Islet precursor cell (in vitro differentiated cells): ENCODE measurements around the gene ZP3.
A peak's percentile ranks its signal among the peaks of the same experiment; 100 is the strongest.
"Not testable (repeated sequence)": the region's sequence is repeated elsewhere in the genome, so short reads cannot be mapped to it uniquely, and the experiment has no call there.

ENCODE experiments used
- DNase-seq: peaks from one replicate; pipeline ENCODE4 v3.0.0-alpha.2; 2018

Gene ZP3

DNA sequence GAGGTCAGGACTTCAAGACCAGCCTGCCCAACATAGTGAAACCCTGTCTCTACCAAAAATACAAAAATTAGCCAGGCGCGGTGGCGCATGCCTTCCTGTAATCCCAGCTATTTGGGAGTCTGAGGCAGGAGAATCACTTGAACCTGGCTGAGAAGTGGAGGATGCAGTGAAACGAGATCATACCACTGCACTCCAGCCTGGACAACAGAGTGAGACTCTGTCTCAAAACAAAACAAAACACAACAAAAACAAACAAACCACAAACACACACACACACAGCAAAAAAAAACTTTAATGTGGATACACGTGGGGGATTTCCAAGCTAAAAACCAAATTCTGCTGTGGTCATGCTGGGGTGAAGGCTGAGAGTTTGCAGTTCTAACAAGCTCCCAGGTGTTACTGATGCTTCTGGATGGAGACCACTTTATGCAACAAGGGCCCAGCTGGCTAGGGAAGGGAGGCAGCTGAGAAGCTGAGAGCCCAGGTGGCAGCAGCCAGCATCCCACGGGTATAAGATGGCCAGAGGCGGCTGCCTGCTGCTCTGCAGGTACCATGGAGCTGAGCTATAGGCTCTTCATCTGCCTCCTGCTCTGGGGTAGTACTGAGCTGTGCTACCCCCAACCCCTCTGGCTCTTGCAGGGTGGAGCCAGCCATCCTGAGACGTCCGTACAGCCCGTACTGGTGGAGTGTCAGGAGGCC, at the start of gene ZP3:
Gene ZP3 (plus strand): TSS at position 538 of the 699 bp plus-strand sequence. CDS start 15 bp downstream, at position 553.
- no peak for DNase-seq

DNA sequence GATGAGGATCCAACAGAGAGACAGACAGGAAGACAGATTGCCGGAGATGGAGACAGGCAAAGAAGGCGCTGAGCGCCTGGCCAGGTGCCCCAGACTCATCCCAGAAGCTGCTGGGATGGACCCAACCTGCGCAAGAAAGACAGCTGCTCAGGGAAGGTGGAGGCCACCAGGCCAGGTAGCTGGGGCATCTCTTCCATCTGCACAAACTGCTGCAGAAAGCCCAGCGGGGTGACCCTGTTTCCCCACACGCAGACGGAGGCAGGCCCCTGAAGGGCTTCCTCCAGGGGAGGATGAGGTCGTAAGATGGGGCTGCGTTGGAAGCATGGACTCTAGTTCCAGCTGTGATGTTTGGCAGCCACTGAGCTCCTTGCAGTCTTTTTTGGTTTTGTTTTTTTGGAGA, 49.5 kb upstream of the ZP3 start:
- DNase-seq: no peak

DNA sequence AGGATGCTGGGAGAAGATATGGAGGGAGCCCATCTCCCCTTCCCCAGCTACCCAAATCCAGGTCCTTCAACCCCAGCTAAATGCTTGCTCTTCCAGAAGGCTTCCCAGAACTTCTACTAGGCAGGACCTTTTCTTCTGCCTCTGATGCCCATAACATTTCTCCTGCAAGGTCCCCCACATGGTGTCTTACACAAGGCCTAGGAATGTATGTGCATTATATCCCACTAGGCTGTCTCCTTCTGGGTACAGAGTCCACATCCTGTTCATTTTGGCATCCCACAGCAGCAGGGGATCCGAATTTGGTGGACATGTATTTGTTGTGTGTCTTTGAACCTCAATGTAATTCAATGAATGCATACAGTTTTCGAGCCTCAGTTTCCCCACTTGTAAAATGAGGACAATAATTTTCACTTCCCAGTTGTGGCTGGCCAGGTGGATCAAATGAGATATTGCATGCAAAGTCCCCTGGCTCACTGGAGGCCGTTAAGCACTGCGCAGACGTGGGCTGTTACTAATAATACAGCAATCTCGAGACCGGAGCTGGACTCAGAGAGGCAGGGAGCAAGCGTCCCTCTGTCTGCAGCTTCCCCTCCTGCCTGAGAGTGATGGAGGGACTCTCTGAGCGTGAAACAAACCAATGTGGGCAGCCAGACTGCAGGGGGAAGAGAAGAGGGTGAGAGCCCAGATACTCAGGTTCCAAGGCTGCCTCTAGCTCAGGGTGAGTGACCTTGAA, 47.4 kb upstream of the ZP3 start:
- DNase-seq: no peak

DNA sequence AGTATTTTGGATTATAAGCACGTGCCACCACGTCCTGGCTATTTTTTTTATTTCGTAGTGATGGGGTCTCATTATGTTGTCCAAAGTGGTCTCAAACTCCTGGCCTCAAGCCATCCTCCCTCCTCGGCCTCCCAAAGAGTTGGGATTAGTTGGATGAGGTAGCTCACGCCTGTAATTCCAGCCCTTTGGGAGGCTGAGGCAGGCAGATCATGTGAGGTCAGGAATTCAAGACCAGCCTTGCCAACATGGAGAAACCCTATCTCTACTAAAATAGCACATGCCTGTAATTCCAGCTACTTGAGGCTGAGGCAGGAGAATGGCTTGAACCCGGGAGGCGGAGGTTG, 44.2 kb upstream of the ZP3 start:
- no peak for DNase-seq

DNA sequence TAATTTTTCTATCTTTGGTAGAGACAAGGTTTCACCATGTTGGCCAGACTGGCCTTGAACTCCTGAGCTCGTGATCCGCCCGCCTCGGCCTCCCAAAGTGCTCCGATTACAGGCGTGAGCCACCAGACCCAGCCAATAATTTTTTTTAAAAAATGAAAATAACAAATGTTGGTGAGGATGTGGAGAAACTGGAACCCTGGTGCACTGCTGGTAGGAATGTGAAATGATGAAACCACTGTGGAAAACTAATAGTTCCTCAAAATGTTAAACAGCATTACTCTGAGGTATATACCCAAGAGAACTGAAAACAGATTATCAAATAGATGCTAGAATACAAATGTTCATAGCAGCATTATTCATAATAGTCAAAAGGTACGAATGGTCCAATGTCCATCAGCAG, 42.9 kb upstream of the ZP3 start:
- no peak for DNase-seq

DNA sequence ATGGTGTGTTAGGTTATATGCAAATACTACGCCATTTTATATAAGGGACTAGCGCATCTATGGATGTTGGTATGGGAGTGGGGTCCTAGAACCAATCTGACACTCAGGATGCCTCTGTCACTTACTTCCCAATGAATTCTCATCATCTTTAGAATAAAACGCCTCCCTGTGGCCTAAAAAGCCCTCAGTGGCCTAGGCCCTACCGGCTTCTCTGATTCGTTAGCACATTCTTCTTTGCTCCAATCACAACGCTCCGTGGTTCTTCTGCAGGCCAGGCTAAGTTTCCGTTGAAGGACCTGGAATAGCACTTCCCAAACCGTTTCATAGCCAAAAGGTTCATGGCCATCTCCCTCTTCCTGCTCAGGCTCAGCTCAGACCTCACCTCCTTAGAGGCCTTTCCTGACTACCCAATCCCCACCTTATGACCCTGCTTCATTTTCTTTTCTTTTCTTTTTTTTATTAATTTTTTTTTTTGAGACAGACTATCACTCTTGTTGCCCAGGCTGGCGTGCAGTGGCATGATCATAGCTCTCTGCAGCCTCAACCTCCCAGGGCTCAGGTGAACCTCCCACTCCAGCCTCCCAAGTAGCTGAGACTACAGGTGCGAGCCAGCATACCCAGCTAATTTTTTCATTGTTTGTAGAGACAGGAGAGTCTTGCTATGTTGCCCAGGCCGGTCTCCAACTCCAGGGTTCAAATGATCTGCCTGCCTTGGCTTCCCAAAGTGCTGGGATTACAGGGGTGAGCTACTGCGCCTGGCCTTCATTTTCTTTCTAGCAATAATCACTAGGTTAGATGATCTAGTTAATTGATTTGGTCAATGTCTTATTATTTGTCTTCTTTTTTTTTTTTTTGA, 41.4 kb upstream of the ZP3 start:
- DNase-seq: peak; percentile 80

DNA sequence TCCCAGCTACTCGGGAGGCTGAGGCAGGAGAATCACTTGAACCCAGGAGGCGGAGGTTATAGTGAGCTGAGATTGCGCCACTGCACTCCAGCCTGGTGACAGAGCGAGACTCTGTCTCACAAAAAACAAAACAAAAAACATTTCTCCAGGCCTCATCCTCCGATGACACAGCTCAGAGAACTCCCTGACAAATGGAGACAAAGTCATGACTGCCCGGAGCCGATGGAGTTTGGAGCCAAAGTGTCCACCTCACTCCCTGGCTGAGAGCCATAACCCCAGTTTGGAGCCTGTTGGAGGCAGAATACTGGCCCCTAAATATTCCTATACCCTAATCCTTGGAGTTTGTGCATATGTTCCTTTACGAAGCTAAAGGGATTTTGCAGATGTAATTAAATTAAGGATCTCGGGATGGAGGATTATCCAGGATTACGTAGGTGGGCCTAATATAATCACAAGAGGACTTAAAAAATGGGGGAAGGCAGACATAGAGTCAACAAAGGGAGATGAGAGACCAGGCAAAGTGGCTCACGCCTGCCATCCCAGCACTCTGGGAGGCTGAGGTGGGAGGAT, 38.0 kb upstream of the ZP3 start:
- no peak for DNase-seq

DNA sequence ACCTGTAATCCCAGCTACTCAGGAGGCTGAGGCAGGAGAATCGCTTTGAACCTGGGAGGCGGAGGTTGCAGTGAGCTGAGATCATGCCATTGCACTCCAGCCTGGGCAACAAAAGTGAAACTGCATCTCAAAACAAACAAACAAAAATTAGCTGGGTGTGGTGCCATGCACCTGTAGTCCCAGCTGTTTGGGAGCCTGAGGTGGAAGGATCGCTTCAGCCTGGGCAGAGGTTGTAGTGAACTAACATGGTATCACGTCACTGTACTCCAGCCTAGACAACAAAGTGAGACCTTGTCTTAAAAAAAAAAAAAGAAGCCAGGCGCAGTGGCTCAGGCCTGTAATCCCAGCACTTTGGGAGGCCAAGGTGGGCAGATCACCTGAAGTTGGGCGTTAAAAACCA, 37.0 kb upstream of the ZP3 start:
- DNase-seq: not testable (repeated sequence)

DNA sequence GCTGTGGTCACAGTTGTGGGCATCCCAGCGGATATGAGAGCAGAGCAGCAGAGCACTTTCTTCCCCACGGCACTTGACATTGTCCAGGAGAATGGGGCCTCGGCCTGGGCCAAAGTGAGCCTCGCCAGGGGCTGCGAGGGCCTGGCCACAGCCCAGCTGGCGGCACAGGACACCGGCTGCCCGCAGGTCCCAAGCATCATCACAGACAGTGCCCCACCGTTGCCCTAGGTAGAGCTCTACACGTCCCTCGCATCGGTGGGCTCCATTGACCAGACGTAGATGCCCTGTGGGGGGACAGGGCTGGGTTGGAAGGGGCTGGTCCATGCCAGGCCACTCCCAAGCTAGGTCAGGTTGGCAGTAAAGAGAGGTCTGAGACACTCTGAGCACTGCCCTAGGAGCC, 34.7 kb upstream of the ZP3 start:
- DNase-seq: no peak

DNA sequence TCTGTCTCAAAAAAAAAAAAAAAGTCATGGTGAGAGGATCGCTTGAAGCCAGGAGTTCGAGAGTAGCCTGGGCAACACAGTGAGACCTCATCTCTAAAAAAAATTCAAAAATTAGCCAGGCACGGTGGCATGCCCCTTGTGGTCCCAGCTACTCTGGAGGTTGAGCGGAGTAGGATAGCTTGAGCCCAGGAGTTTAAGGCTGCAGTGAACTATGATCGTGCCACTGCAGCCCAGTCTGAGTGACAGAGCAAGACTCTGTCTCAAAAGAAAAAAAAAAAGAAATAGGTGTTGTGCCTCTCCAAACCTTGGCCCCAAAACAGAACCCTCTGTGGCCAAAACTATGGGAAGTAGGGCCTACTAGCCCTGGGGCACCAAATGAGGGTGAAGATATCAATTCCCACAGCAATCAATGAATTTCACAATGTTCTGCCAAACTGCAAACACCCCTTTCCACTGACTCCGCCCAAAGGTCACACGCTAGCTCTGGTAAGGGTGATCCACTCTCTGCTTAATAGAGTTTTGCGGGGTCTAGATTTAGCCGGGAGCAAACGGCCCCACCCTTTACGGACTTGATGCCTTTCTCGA, 32.1 kb upstream of the ZP3 start:
- DNase-seq: no peak

DNA sequence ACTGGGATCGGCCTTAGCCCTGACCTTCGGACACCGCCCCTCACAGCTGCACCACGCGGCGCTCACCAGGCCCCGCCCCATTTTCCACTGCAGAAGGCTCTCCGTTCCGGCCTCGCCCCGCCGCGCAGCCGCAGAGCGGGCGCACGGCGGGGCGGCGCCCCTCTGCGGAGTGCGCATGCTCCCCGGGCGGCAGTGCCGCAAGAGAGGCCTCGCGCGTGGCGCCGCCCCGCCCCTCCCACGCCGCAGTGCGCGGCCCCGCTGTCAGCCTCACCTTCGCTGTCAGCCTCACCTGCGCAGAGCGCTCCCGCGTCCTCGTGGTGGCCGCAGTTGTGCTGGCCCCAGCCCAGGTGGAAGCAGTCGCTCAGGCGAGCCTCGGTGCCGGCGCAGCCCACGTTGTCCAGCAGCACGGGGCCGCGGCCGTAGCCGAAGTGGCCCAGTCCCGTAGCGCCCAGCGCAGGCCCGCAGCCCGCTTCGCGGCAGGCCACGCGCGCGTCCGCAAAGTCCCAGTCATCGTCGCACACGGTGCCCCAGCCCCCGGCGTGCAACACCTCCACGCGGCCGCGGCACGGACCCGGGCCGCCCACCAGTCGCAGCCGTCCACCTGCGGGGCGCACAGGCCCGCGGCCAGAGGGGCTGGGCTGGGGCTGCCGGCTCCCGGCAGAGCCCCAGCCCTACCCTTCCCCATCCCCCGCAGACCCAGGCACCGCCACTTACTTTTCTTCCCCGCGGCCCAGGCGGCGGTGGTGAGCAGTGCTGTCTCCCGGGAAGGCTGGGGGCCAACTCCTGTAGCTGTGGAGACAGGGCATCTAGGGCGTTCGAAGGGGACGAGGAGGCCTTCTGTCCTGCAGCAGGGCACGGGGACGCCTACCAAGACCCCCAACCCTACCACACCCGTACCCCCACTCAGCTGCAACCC, 31.4 kb upstream of the ZP3 start:
- DNase-seq: peak; percentile 94

DNA sequence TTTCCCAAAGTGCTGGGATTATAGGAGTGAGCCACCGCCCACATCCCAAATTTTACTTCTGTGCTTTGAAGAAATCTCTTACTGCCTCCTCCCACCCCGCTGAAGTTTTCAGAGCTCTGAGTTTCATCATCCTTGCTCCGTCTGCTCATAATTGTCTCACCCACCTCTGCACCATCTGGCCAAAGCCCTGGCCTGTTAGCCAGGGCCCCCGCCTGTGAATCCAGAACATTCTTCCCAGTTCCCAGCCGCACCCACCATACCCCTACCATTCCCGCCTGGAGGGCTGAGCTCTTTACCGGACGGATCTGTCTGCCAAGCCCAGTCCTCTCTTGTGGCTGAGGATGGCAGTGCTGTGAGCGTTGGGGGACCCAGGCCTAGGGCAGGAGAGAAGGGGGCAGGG, 29.8 kb upstream of the ZP3 start:
- DNase-seq: no peak

DNA sequence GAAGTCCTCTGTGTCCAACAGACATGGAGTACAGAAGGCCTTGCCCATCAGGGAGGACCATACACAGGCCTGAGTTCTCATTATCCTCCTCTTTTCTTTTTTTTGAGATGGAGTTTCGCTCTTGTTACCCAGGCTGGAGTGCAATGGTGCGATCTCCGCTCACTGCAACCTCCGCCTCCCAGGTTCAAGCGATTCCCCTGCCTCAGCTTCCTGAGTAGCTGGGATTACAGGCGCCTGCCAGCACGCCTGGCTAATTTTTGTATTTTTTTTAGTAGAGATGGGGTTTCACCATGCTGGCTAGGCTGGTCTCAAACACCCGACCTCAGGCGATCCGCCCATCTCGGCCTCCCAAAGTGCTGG, 29.2 kb upstream of the ZP3 start:
- DNase-seq: not testable (repeated sequence)

DNA sequence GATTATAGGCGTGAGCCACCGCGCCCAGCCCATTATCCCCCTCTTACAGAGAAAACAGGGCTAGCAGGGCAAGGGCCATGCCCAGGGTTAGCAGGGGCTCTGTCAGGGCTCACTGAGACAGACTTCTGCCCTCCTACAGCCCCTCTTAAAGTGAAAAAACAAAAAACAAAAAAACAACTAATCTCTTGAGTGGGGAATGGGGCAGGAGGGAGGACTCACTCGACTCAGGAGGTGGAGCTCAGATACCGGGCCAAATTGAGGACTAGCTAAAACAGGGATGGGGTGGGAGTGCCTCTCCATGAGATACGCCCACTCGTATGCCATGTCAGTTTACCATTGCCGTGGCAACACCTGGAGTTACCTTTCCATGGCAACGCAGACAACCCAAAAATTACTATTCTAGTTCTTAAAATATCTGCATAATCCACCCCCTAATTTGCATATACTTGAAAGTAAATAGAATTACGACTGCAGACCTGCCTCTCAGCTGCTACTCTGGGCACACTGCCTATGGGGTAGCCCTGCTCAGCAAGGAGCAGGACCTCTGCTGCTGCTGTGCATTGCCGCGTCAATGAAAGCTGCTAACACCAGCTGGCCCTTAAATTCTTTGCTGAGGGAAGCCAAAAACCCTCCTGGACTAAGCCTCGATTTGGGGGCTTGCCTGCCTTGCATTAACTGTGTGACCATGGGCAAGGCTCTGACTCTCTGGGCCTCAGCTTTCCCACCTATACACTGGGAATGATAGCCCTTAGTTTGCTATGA, 28.6 kb upstream of the ZP3 start:
- no peak for DNase-seq

DNA sequence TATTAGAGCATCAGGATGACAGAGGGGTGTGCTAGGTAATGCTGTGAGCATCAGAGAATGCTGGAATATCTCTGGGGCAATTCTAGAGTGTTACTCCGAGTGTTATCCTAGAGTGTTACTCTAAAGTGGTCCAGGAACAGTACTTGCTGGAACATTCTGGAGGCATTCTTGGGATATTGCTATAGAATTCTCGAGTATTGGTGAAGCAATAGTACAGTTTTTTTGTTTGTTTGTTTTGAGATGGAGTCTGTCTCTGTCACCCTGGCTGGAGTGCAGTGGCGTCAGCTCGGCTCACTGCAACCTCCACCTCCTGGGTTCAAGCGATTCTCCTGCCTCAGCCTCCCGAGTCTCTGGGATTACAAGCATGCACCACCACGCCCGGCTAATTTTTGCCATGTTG, 27.9 kb upstream of the ZP3 start:
- DNase-seq: no peak

DNA sequence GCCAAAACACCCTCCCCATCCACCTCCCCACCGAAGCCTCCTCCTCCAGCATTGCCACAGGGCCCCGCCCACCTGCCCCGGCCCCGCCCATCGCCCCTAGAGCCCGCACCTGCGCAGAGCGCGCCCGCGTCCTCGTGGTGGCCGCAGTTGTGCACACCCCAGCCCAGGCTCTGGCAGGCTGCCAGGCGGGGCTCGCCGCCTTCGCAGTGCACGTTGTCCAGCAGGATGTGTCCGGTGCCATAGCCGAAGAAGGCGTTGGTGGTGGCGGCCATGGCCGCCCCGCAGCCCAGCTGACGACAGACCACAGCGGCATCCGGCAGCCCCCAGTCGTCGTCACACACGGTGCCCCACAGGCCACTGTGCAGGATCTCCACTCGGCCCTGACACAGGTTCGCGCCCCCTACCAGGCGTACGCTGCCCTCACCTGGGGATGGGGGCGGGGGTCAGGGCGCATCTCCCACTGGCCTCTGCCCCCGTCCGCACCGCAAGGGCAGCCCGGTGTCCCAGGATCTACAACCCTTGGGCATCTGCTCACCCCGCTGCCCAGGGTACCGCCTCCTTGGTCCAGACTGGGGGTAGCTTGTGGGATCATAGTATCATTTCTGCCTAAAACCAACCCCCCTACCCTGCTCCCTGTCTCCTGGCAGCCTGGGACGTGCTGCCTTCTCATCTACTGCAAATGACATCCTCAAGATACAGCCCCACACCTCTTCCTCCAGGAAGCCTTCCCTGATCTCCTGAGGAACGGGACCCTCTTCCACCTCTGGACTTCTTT, 27.2 kb upstream of the ZP3 start:
- DNase-seq: peak; percentile 73

DNA sequence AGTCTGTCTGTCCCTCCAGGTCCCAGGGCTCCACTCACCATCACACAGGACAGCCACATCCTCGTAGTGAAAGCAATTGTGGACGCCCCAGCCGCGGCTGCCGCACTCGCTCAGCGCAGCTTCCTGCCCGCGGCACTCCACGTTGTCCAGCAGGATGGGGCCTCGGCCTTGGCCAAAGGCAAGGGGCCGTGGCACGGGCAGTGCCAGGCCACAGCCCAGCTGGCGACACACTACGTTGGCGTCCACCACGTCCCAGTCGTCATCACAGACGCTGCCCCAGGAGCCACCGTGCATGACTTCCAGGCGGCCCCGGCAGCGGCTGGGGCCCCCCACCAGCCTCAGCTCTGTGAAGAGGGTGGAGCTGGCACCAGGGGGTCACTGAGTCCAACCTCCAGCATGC, 24.5 kb upstream of the ZP3 start:
- DNase-seq: no peak

DNA sequence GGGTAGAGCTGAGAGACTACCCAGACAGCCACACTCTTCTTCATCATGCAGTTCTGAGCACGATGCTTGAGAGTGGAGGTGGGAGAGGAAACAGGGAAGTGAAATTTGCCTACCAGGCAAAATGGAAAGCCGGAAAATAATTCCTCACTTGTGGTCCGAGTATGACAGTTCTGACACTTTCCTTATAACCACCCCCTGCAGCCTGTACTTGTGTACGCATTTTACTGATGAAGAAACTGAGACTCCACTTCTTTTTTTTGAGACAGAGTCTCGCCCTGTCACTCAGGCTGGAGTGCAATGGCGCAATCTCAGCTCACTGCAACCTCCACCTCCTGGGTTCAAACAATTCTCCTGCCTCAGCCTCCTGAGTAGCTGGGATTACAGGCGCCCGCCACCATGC, 21.7 kb upstream of the ZP3 start:
- DNase-seq: not testable (repeated sequence)

DNA sequence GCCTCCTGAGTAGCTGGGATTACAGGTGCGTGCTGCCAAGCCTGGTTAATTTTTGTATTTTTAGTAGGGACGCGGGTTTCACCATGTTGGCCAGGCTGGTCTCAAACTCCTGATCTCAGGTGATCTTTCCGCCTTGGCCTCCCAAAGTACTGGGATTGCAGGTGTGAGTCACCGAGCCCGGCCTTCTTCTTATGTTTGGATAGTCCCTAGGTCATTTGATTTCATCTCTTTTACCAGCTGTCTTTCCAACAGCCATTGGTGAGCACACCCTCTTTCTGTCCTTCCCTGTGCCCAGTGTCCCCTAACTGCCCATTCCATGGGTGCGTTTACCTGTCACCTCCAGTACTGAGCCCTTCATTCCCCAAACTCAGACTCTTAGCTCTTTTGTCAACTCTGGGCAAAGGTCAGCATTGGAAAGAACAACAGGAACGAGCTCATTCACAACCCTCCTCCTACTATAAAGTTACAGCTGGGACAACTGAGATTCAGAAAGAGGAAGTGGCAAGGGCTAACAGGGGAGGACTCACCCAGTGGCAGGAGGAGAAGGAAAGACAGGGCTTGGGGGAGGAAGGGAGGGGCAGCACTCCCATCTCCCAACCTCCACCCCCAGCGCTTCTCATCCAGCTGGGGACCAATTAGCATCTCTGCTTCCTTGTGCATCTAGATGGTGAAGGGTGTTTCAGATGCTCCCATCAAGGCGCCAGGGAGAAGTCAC, 20.8 kb upstream of the ZP3 start:
- no peak for DNase-seq

DNA sequence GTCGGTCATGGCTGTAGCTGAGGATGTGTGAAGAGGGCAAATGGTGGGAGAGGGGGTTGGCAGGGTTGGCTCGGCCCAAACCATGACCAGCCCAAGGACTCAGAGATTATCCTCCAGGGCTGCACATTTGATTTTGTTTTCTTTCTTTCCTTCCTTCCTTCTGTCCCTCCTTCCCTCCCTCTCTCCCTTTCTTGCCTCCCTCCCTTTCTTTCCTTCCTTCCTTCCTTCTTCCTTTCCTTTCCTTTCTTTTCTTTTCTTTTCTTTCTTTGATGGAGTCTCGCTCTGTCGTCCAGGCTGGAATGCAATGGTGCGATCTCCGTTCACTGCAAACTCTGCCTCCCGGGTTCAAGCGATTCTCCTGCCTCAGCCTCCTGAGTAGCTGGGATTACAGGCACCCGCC, 19.0 kb upstream of the ZP3 start:
- no peak for DNase-seq
